GM12878 (cell line): ENCODE data around the gene TUBA3E. TPM values are rescaled to one million over a fixed set of nuclear protein-coding genes. Genes with fewer than 3 reads are reported as not detected.
"Not testable (repeated sequence)": the region's sequence is repeated elsewhere in the genome, so short reads cannot be mapped to it uniquely, and the experiment has no call there.

Source experiments
- ATAC-seq: fragments of 200-7000 bp; cut with Tn5 transposase; 3 replicates; pipeline ENCODE4 v1.9.1; 2020; ENCODE audit warnings: mild to moderate bottlenecking, moderate library complexity
- BruUV-seq: library from RNA; stranded (reverse); fragments of 400-500 nt; replicated peaks from 2 replicates; lab custom pipeline; 2021; lab: Mats Ljungman, UMichigan
- CTCF ChIA-PET: fragments of 300-600 bp; sonication (Branson Sonifier 250); formaldehyde crosslinking; extraction: SDS; loops from one replicate; lab custom pipeline; 2021; ENCODE audit warnings: inconsistent platforms; lab: Yijun Ruan, JAX
- POLR2A ChIA-PET: fragments of 350-600 bp; formaldehyde crosslinking; extraction: SDS; loops from one replicate; lab custom pipeline; 2021; ENCODE audit warnings: inconsistent platforms; lab: Charles Lee
- RAD21 ChIA-PET: fragments of 300-600 bp; sonication (Branson Sonifier 250); formaldehyde crosslinking; loops from one replicate; lab custom pipeline; 2023; ENCODE audit warnings: antibody characterized with exemption; ENCODE audit not compliant: unreplicated experiment; lab: Charles Lee
- SMC1A ChIA-PET: fragments of 300-600 bp; sonication (Branson Sonifier 250); formaldehyde crosslinking; loops from one replicate; lab custom pipeline; 2023; ENCODE audit not compliant: unreplicated experiment, uncharacterized antibody; lab: Charles Lee
- DNase-seq: peaks from one replicate; pipeline ENCODE4 v3.0.0-alpha.2; 2011; ENCODE audit warnings: low read depth, low spot score
- FAIRE-seq: peaks from 3 replicates; lab custom pipeline; 2011; peaks lifted over from hg19 to GRCh38; lab: Jason Lieb, UNC
- H2AFZ ChIP-seq: 2 replicates; pipeline ENCODE4 v1.6.0; 2011; ENCODE audit warnings: low read depth, low read length, control low read depth; ENCODE audit not compliant: control insufficient read depth
- H3K27ac ChIP-seq: 2 replicates; pipeline ENCODE4 v1.5.1; 2011; ENCODE audit warnings: control low read depth; ENCODE audit not compliant: control insufficient read depth, insufficient read depth
- H3K27me3 ChIP-seq, 2 experiments: replicated peaks in 1 of 2; 2 replicates each; pipeline versions ENCODE4 v1.6.0 to v1.6.1; 2011; ENCODE audit warnings: low read length in 1 of 2; ENCODE audit not compliant: control insufficient read depth in 2 of 2, insufficient read depth in 2 of 2
- H3K36me3 ChIP-seq, 2 experiments: 2 replicates each; pipeline ENCODE4 v1.5.1; 2011; ENCODE audit warnings: low read length in 1 of 2; ENCODE audit not compliant: control insufficient read depth in 2 of 2, insufficient read depth in 2 of 2
- H3K4me1 ChIP-seq: 2 replicates; pipeline ENCODE4 v1.6.1; 2011; ENCODE audit warnings: mild to moderate bottlenecking, low read length, moderate library complexity, mixed read lengths; ENCODE audit not compliant: control insufficient read depth, insufficient read depth
- H3K4me2 ChIP-seq: 2 replicates; pipeline ENCODE4 v1.6.0; 2011; ENCODE audit warnings: control low read depth; ENCODE audit not compliant: control insufficient read depth, insufficient read depth
- H3K4me3 ChIP-seq: fragments of 200-600 bp; sonication (generic); 2 replicates; pipeline ENCODE4 v1.5.1; 2016
- H3K79me2 ChIP-seq: 2 replicates; pipeline ENCODE4 v1.6.0; 2011; ENCODE audit warnings: low read length; ENCODE audit not compliant: control insufficient read depth, insufficient read depth
- H3K9ac ChIP-seq: 2 replicates; pipeline ENCODE4 v1.8.0; 2011; ENCODE audit warnings: low read length, control low read depth, mixed read lengths; ENCODE audit not compliant: control insufficient read depth, insufficient read depth
- H3K9me3 ChIP-seq: replicated peaks from 3 replicates; pipeline ENCODE4 v1.5.1; 2011; ENCODE audit warnings: mild to moderate bottlenecking, low read length; ENCODE audit not compliant: control insufficient read depth, insufficient read depth
- H4K20me1 ChIP-seq: 2 replicates; pipeline ENCODE4 v1.6.0; 2011; ENCODE audit not compliant: control insufficient read depth, insufficient read depth
- BMI1 ChIP-seq: fragments of 450-650 bp; IDR thresholded peaks from 2 replicates; pipeline ENCODE4 v1.6.1; 2016; ENCODE audit warnings: mild to moderate bottlenecking, moderate library complexity, borderline replicate concordance
- EGR1 ChIP-seq, 2 experiments: IDR thresholded peaks; 1 replicate in 1 of 2; 2 replicates in 1 of 2; pipeline ENCODE4 v1.6.1; 2011 to 2012; ENCODE audit warnings: low read depth in 2 of 2, low read length in 2 of 2, borderline replicate concordance in 1 of 2, mild to moderate bottlenecking in 1 of 2, moderate library complexity in 1 of 2
- RUNX3 ChIP-seq: IDR thresholded peaks from 2 replicates; pipeline ENCODE4 v1.6.1; 2012; ENCODE audit warnings: low read length, inconsistent platforms
- WGBS: methylation state at CpG from one replicate; pipeline ENCODE4 v1.1.6; 2016; ENCODE audit warnings: low lambda C conversion rate; ENCODE audit not compliant: insufficient replicate concordance, insufficient coverage; ENCODE audit errors: missing lambda C conversion rate; 5-methylcytosine and 5-hydroxymethylcytosine counted together
- in situ Hi-C: fragments of 300-500 bp; cut with MboI; formaldehyde crosslinking; loops from 9 replicates; pipeline ENCODE4 v1.14.3; 2018; ENCODE audit warnings: mixed read lengths
- intact Hi-C: fragments of 100-400 bp; cut with micrococcal nuclease; formaldehyde crosslinking; loops from one replicate; pipeline ENCODE4 v1.14.2; 2022; ENCODE audit not compliant: unreplicated experiment
- polyA plus RNA-seq, 11 experiments: library from polyadenylated mRNA; depleted of rRNA in 4 of 11; unstranded in 6 of 11; stranded (reverse) in 5 of 11; fragments of >200 nt; fragmentation: Nextera tagmentation in 4 of 11; fragmentation: Illumina TruSeq in 1 of 11; extraction: Ambion mirVana in 4 of 11; extraction: Trizol in 1 of 11; gene quantifications; 1 replicate in 1 of 11; 2 replicates in 10 of 11; pipeline versions ENCODE4 v1.2.1 to v1.2.3, GENCODE V29; 2011 to 2016; ENCODE audit warnings: inconsistent platforms in 2 of 11, missing spikeins in 2 of 11, low read depth in 1 of 11
- total RNA-seq, 4 experiments: library from RNA; depleted of rRNA in 3 of 4; stranded (reverse); fragments of >200 nt in 3 of 4; fragmentation: Illumina TruSeq in 1 of 4; extraction: Trizol in 1 of 4; gene quantifications; 2 replicates each; pipeline versions ENCODE4 v1.2.1 to v1.2.3, GENCODE V29; 2013 to 2021

Gene TUBA3E
- total and polyA plus RNA-seq, 10 of the 15 experiments (the other 5 are each of a cell fraction or from before 2014, with no cell fraction given), result not detected

DNA sequence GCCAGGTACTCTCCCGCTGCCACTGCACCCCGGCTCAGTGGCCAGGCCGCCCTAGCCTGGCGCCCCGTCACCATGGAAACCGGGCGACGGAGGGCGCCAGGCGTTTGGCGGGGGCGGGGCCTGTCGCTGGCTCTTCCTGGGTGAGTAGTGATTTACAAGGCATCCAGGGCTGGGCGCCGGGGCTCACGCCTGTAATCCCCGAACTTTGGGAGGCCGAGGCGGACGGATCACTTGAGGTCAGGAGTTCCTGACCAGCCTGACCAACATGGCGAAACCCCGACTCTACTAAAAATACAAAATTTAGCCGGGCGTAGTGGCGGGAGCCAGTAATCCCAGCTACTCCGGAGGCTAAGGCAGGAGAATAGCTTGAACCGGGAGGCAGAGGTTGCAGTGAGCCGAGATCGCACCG is 53.2 kb downstream of the TUBA3E start, which contains the start of gene CCDC74B:
Gene CCDC74B (minus strand): TSS at position 107 of the 409 bp plus-strand sequence. CDS start 116 bp downstream, outside the sequence.
- FAIRE-seq (peak; percentile 72), ATAC-seq (peak; percentile 93)
- BruUV-seq, intact Hi-C loops, H3K4me1 ChIP-seq, DNase-seq, H3K27ac ChIP-seq, H3K79me2 ChIP-seq, H3K9me3 ChIP-seq, in situ Hi-C loops, RAD21 ChIA-PET, H4K20me1 ChIP-seq, H3K9ac ChIP-seq, POLR2A ChIA-PET, SMC1A ChIA-PET, H3K27me3 ChIP-seq, H3K36me3 ChIP-seq: not testable (repeated sequence)
- CTCF ChIA-PET, result interaction anchor here (1.6 kb wide), 1 partner anchor 188 kb away, joined by 3 read pairs; no protein-coding TSS in a partner anchor
- H3K4me3 ChIP-seq, result peak within 1 kb of the TSS; percentile 57
- TF ChIP-seq EGR1 (IDR thresholded peaks at IDR 0.05; ENCODE audit: borderline replicate concordance in 1 of 2, low read depth in 2 of 2, low read length in 2 of 2) (0 out of 3 replicates have a peak, but pooled peaks of 1 of the 2 experiments have one; percentile 8), BMI1 (peak; percentile 71; the same call in 1 of the 2 replicates)
- peak within 1 kb of the TSS; percentile 42 for H3K4me2 ChIP-seq
- WGBS, result 5% methylated on average over 29 of the region's 30 CpGs
- peak within 1 kb of the TSS; percentile 51 for H2AFZ ChIP-seq

DNA sequence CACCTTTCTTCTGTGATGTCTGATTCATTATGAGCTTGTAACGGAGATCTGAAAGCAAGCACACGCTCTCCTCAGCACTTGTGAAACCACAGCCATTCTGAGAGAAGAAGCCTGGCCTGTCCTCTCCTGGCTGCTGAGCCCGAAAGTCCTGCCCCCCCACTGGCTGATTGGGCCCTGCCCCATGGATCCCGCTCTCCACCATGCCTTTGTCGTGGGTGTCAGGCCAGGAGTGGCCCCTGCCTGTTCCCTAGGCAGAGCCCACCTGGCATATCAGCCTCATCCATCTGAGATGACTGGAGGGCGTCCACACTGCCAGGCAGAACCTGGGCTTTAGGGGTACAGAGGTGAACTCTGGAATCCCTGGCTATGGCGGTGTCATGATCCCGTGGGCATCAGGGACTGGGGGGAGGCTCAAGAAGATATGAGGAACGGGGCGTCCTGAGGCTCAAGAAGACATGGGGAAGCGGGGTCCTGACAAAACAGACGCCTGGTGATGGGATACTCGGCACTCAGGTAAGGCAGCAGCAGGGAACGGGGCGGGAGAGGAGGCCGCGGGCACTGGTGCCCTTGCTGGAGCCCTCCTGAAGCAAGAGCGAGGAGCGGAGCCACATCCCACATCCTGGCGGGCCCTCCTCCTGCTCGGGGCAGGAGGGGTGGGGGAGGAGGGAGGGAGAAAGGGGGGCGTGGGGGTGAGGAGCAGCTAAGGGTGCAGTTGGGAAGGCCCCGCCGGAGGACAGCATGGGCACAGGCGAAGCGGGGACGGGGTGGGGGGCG is 54.8 kb downstream of the TUBA3E start:
- ATAC-seq, result peak; percentile 55
- in situ Hi-C loops, H3K4me3 ChIP-seq, H3K27me3 ChIP-seq, H4K20me1 ChIP-seq, H3K79me2 ChIP-seq, RAD21 ChIA-PET, CTCF ChIA-PET, H3K4me2 ChIP-seq, FAIRE-seq, H3K27ac ChIP-seq, BruUV-seq, H3K9ac ChIP-seq, H3K4me1 ChIP-seq, DNase-seq, POLR2A ChIA-PET, intact Hi-C loops, H3K9me3 ChIP-seq, H2AFZ ChIP-seq, H3K36me3 ChIP-seq: not testable (repeated sequence)
- TF ChIP-seq RUNX3, result peak; percentile 31; the same call in 1 of the 2 replicates
- SMC1A ChIA-PET, result interaction anchor here (0.8 kb wide), 1 partner anchor 37 kb away, joined by 3 read pairs; no protein-coding TSS in a partner anchor
- 31% methylated on average over 9 of the region's 28 CpGs for WGBS
